HG02981 (cell line): ENCODE measurements around the gene CREB5.

ENCODE experiments used
- ATAC-seq: cut with Tn5 transposase; IDR thresholded peaks from one replicate; pipeline ENCODE4 v1.9.1; 2021; ENCODE audit warnings: mild to moderate bottlenecking, moderate library complexity; ENCODE audit not compliant: unreplicated experiment

Gene CREB5

DNA sequence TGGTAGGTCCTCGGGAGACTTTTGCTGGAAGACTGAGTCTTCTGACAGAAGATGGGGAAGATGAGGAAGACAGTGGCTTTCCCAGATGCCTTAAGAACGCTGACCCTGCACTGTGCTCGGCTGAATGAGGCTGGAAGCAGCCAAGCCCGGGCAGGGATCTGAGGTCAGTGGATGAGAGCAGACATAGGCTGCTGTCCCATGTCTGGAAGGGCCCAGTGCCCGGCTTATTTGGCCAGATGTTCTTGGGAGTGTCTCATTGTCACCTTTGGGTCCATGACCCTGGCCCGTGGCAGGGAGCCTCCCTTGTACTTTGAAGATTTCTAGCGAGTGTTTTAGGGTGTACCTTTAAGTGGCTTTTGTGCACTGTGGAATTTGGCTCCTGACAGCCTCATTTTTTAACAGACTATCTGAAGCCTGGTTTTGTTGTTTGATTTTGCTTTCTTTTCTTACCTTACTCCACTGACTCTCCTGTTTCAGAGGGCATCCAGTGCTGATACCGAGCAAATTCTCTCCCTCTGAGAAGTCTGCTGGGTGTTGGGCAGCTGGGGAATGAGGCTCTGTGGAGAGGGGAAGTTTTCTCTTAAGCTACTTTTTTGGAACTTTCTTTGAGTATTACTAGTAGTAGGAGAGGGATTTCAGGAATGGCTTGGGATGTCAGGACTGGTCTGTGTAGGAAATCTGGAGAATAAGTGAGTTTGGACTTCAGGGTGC lies 61.4 kb downstream of the CREB5 start:
- no peak for ATAC-seq

GRCh38 chr7:28474282-28474638 lies 61.9 kb downstream of the CREB5 start:
- no peak for ATAC-seq

DNA sequence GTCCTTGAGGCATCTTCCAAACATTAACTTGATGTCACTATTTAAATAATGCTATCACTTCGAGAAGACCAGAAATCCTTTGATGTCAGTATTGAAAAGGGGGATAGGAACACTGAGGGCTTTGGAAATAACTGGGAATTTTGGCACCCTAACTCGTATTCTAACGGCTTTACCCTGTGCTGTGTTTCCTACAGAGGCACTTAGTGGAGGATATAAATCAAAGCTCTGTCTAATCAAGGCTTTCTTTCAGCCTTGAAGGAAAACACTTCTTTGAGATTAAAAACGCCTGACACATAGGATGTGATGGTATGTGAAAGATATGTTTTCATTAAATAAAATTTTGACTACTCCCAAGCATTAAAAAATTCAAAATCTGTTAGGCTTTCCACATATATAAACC lies 62.3 kb downstream of the CREB5 start:
- no peak for ATAC-seq

- ATAC-seq: no peak
Measured at GRCh38 chr7:28477041-28477442, 64.7 kb downstream of the CREB5 start.

GRCh38 chr7:28478656-28479055 lies 66.3 kb downstream of the CREB5 start:
- ATAC-seq: no peak

DNA sequence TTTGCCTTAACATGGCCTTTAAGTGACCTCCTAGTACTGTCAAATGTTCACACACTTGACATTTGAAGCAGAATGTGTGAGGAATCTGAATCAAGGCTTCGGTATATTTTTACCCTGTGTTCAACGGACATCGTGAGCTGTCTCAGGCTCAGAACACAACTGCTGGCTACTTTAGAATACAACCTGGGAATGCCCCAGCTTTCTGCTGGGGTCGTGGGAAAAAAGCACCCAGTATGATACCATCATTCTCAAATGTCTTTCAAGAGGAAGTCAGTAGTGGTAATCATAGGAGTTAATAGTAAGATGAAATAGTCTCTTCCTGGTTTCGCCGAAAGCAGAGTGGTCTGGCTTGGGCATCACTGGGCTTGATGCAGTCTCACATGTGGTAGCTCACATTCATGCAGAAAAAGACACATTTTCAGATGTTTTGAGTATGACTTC lies 67.2 kb downstream of the CREB5 start:
- peak; percentile 64 for ATAC-seq

GRCh38 chr7:28480595-28480994 lies 68.3 kb downstream of the CREB5 start:
- ATAC-seq: no peak

GRCh38 chr7:28481091-28481926 lies 69.0 kb downstream of the CREB5 start:
- ATAC-seq: peak; percentile 62

GRCh38 chr7:28483112-28483511 lies 70.8 kb downstream of the CREB5 start:
- no peak for ATAC-seq

- no peak for ATAC-seq
Measured at GRCh38 chr7:28483908-28484605, 71.7 kb downstream of the CREB5 start.

GRCh38 chr7:28484606-28484935 lies 72.3 kb downstream of the CREB5 start:
- no peak for ATAC-seq

- no peak for ATAC-seq
Measured at GRCh38 chr7:28487487-28487886, 75.2 kb downstream of the CREB5 start.

- ATAC-seq: no peak
Measured at GRCh38 chr7:28488061-28488791, 75.9 kb downstream of the CREB5 start.

- no peak for ATAC-seq
Measured at GRCh38 chr7:28490831-28491230, 78.5 kb downstream of the CREB5 start.

DNA sequence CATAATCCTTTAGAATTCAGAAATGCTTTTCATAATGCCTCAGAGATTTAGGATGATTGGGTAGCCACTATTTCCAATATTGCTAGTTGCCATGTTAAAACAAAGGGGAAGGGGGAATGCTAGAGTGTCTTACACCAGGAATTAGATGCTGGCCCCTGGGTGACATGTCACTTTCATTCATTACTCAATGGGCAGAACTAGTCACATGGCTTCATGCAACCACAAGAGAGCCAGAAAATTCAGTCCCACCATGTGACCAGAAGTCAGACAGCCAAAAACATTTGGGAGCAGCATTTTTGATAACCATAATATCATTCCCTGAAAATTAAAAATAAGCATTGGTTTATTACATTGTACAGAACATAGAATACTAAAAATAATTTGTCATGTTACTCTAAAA lies 81.2 kb downstream of the CREB5 start:
- no peak for ATAC-seq

GRCh38 chr7:28497009-28497408 lies 84.7 kb downstream of the CREB5 start:
- ATAC-seq: no peak

DNA sequence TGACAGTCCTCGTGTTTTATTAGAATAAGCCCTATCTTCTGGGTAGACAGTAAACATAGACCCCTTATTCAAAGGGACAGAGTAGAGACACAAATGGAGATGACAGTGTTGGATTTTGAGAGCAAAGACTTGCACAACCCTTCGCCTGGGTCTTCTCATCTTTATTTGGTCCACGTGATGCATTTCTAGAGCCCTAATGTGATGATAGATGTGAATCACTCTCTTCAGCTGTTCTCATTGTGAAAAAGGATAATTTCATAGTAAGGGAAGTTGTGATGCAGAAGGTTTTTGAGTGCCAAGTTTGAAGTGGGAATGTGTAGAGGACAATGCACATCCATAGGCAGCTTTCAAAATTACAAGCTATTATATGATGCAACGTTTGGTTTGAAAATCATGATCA lies 86.3 kb downstream of the CREB5 start:
- ATAC-seq: no peak

- no peak for ATAC-seq
Measured at GRCh38 chr7:28500138-28500537, 87.8 kb downstream of the CREB5 start.

GRCh38 chr7:28502408-28502807 lies 90.1 kb downstream of the CREB5 start:
- no peak for ATAC-seq

GRCh38 chr7:28503396-28503795 lies 91.1 kb downstream of the CREB5 start:
- ATAC-seq: no peak

DNA sequence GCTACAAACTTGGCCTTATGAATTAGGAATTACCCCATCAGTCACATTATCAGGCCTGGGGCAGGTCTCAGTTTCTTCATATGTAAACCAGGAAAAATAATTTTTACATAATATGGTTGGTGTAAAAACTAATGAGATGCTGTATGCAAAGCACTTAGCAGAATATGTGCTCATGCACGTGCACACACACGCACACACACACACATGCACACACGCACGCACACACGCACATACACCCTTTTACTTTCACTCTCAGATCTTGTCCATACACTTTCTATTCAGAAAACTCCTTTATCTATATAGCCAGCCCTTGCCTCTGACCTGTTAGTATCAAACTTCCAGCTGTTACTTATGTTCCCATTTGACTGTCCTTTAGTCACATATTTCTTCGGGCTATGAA lies 92.7 kb downstream of the CREB5 start:
- ATAC-seq: no peak
